HL-60 (cell line): ENCODE results near the gene KSR1.
"Not testable (repeated sequence)": the region's sequence is repeated elsewhere in the genome, so short reads cannot be mapped to it uniquely, and the experiment has no call there.

Experiments
- DNase-seq, 2 experiments: peaks; one replicate each; pipeline ENCODE4 v3.0.0-alpha.2; 2010 to 2020; ENCODE audit warnings: low read depth in 1 of 2, low spot score in 1 of 2
- H3K27ac ChIP-seq: fragments of 250-450 bp; sonication (Bioruptor Pico); replicated peaks from 2 replicates; pipeline ENCODE4 v1.5.1; 2020; ENCODE audit warnings: mild to moderate bottlenecking, moderate library complexity
- H3K27me3 ChIP-seq: fragments of 250-450 bp; sonication (Bioruptor Pico); 2 replicates; pipeline ENCODE4 v1.5.1; 2021; ENCODE audit warnings: mild to moderate bottlenecking, moderate library complexity; ENCODE audit not compliant: insufficient read depth, poor library complexity, severe bottlenecking
- H3K4me3 ChIP-seq: replicated peaks from 2 replicates; pipeline ENCODE4 v1.5.1; 2011; ENCODE audit warnings: mild to moderate bottlenecking, control low read depth, low read length; ENCODE audit not compliant: insufficient read depth
- GABPA ChIP-seq: IDR thresholded peaks from 2 replicates; pipeline ENCODE4 v1.6.1; 2012; ENCODE audit warnings: low read depth
- POLR2AphosphoS5 ChIP-seq: IDR thresholded peaks from 2 replicates; pipeline ENCODE4 v1.6.1; 2012; ENCODE audit warnings: low read depth
- SPI1 ChIP-seq: IDR thresholded peaks from 2 replicates; pipeline ENCODE4 v1.6.1; 2012; ENCODE audit warnings: low read depth, mild to moderate bottlenecking, borderline replicate concordance
- TF ChIP-seq, protein P1 (sequence below): IDR thresholded peaks from 2 replicates; pipeline ENCODE4 v1.6.1; 2012; ENCODE audit warnings: low read depth; ENCODE audit not compliant: insufficient replicate concordance
- TF ChIP-seq, protein P2 (sequence below): IDR thresholded peaks from one replicate; pipeline ENCODE4 v1.5.1; 2011; ENCODE audit warnings: low read length, control low read depth, inconsistent platforms; ENCODE audit not compliant: insufficient read depth

Gene KSR1

DNA sequence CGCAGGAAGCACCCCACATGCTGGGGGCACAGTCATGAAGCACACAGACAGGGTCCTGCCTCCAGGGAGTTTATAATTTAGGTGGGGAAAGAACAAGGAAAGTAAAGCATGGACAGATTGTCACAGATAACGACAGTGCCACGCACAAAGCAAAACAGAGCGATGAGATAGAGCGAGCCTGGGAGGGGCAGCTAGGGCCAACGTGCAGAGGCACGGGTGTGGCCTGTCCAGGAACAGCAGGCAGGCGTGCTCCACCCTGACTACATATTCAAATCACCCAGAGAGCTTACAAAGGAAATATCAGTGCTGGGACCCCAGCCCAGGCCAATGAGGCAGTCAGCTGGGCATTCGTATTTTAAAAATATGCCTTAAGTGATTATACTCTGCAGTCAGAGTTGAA, 191.5 kb downstream of the KSR1 start:
- Histone ChIP-seq H3K27ac (no peak overlapping the region), H3K4me3 (no peak overlapping the region), H3K27me3 (no peaks in the 10 kb centered on the region)
- TF ChIP-seq SPI1 (no peak), GABPA (no peak), POLR2AphosphoS5 (no peak)
- TF ChIP-seq, protein P1, sequence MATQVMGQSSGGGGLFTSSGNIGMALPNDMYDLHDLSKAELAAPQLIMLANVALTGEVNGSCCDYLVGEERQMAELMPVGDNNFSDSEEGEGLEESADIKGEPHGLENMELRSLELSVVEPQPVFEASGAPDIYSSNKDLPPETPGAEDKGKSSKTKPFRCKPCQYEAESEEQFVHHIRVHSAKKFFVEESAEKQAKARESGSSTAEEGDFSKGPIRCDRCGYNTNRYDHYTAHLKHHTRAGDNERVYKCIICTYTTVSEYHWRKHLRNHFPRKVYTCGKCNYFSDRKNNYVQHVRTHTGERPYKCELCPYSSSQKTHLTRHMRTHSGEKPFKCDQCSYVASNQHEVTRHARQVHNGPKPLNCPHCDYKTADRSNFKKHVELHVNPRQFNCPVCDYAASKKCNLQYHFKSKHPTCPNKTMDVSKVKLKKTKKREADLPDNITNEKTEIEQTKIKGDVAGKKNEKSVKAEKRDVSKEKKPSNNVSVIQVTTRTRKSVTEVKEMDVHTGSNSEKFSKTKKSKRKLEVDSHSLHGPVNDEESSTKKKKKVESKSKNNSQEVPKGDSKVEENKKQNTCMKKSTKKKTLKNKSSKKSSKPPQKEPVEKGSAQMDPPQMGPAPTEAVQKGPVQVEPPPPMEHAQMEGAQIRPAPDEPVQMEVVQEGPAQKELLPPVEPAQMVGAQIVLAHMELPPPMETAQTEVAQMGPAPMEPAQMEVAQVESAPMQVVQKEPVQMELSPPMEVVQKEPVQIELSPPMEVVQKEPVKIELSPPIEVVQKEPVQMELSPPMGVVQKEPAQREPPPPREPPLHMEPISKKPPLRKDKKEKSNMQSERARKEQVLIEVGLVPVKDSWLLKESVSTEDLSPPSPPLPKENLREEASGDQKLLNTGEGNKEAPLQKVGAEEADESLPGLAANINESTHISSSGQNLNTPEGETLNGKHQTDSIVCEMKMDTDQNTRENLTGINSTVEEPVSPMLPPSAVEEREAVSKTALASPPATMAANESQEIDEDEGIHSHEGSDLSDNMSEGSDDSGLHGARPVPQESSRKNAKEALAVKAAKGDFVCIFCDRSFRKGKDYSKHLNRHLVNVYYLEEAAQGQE, result no peak
- TF ChIP-seq, protein P2, sequence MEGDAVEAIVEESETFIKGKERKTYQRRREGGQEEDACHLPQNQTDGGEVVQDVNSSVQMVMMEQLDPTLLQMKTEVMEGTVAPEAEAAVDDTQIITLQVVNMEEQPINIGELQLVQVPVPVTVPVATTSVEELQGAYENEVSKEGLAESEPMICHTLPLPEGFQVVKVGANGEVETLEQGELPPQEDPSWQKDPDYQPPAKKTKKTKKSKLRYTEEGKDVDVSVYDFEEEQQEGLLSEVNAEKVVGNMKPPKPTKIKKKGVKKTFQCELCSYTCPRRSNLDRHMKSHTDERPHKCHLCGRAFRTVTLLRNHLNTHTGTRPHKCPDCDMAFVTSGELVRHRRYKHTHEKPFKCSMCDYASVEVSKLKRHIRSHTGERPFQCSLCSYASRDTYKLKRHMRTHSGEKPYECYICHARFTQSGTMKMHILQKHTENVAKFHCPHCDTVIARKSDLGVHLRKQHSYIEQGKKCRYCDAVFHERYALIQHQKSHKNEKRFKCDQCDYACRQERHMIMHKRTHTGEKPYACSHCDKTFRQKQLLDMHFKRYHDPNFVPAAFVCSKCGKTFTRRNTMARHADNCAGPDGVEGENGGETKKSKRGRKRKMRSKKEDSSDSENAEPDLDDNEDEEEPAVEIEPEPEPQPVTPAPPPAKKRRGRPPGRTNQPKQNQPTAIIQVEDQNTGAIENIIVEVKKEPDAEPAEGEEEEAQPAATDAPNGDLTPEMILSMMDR, result no peak
- DNase-seq, result no peak

DNA sequence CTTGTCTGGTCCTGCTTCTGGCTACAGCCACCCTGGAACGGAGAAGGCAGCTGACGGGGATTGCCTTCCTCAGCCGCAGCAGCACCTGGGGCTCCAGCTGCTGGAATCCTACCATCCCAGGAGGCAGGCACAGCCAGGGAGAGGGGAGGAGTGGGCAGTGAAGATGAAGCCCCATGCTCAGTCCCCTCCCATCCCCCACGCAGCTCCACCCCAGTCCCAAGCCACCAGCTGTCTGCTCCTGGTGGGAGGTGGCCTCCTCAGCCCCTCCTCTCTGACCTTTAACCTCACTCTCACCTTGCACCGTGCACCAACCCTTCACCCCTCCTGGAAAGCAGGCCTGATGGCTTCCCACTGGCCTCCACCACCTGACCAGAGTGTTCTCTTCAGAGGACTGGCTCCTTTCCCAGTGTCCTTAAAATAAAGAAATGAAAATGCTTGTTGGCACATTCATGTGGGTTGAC, 192.9 kb downstream of the KSR1 start:
- not testable (repeated sequence) for DNase-seq, H3K27ac ChIP-seq

DNA sequence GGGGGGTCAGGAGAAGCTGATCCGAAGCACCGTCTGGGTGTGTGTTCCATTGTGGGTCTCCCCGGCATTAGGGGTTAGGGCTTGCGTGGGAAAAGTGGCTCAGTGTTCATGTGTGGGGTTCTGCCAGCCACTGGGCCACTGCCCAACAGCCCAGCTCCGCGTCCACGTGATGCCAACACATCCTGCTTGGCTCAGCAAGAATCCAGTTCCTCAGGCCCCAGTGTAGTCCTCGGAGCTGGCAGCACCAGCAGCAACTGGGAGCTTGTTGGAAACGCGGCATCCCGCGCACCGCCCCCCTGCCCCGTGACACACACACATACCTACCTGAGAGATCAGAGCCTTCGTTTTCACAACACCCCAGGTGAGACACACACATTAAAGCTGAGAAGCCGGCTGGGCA, 193.7 kb downstream of the KSR1 start:
- TF ChIP-seq, protein P2, result no peak
- TF ChIP-seq SPI1 (no peak), POLR2AphosphoS5 (0 out of 2 replicates have a peak, but pooled peaks have one; percentile 22)
- H3K27ac ChIP-seq, result no peak overlapping the region
- DNase-seq, result no peak
- H3K4me3 ChIP-seq, result no peak overlapping the region
- no peaks in the 10 kb centered on the region for H3K27me3 ChIP-seq

More for the DNA sequence above, 192.9 kb downstream of the KSR1 start:
- not testable (repeated sequence) for H3K27me3 ChIP-seq, H3K4me3 ChIP-seq

DNA sequence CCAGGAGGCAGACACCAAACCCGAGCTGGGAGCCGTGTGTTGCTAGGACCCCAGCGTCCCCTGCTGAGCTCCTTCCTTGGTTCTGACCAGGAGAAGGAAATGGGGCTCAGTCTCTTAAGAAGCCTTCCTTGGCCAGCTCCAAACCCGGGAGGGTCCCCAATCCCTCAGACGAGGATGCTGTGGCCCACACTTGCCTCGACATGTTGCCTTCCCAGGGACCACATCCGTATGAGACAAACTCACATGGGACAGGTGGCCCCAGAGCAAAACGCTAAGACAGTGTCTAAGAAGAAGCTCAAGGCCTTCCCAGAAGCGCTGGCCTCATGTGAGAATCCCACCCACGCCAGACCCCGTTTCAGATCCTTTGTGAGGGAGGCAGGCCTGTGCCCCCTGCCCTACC, 194.6 kb downstream of the KSR1 start:
- no peak for DNase-seq
- TF ChIP-seq, protein P2, result no peak
- no peak for TF ChIP-seq SPI1
- TF ChIP-seq POLR2AphosphoS5, result no peak
- TF ChIP-seq, protein P1, result no peak
- TF ChIP-seq GABPA, result no peak
- H3K4me3 ChIP-seq, result no peak overlapping the region
- no peaks in the 10 kb centered on the region for H3K27me3 ChIP-seq
- H3K27ac ChIP-seq, result no peak overlapping the region
